22Rv1 (cell line): ENCODE data around the gene RRP15.
A peak's percentile ranks its signal among the peaks of the same experiment; 100 is the strongest.

Experiments used
- H3K27ac ChIP-seq: fragments of 450-650 bp; 2 replicates; pipeline ENCODE4 v1.5.1; 2017
- ZFX ChIP-seq: fragments of 450-650 bp; IDR thresholded peaks from 2 replicates; pipeline ENCODE4 v1.6.1; 2017; ENCODE audit warnings: antibody characterized with exemption, borderline replicate concordance
- TF ChIP-seq, protein P1 (sequence below): fragments of 450-650 bp; IDR thresholded peaks from 2 replicates; pipeline ENCODE4 v1.5.1; 2017; ENCODE audit warnings: mild to moderate bottlenecking

RRP15 gene

GRCh38 chr1:218341325-218341724 is 56.2 kb downstream of the RRP15 start:
- TF ChIP-seq, protein P1, sequence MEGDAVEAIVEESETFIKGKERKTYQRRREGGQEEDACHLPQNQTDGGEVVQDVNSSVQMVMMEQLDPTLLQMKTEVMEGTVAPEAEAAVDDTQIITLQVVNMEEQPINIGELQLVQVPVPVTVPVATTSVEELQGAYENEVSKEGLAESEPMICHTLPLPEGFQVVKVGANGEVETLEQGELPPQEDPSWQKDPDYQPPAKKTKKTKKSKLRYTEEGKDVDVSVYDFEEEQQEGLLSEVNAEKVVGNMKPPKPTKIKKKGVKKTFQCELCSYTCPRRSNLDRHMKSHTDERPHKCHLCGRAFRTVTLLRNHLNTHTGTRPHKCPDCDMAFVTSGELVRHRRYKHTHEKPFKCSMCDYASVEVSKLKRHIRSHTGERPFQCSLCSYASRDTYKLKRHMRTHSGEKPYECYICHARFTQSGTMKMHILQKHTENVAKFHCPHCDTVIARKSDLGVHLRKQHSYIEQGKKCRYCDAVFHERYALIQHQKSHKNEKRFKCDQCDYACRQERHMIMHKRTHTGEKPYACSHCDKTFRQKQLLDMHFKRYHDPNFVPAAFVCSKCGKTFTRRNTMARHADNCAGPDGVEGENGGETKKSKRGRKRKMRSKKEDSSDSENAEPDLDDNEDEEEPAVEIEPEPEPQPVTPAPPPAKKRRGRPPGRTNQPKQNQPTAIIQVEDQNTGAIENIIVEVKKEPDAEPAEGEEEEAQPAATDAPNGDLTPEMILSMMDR: no peak
- no peak for TF ChIP-seq ZFX
- no peak overlapping the region for H3K27ac ChIP-seq

DNA sequence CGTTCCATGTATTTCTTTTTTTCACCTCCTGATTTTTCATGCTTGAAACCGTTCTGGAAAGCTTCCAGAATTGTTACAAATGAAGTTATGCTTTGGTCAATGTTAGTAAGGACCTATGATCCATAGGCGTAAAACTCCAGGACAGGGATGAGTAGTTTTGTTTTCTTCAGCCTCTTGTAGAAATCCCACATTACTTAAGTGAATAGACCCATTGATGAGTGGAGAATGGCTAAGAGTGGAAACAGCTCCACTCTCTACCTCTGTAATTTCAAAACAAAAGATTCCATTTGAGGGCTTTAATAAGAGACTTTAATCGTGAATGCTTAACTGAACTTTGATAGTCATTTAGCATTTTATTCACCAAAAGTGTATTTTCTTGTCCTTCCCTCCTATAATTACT is 57.0 kb downstream of the RRP15 start:
- H3K27ac ChIP-seq: no peak overlapping the region

GRCh38 chr1:218344814-218345672 is 60.0 kb downstream of the RRP15 start, which contains the start of gene TGFB2:
TGFB2 (plus strand) TSS chr1:218345336; CDS start chr1:218346702, 1,366 bp downstream.
- peak within 1 kb of the TSS; percentile 38 for H3K27ac ChIP-seq

More for the DNA sequence above, 57.0 kb downstream of the RRP15 start:
- TF ChIP-seq, protein P1: no peak
- TF ChIP-seq ZFX: no peak

GRCh38 chr1:218345673-218346390 is 60.7 kb downstream of the RRP15 start:
- peak overlapping the region; percentile 38 for H3K27ac ChIP-seq
- TF ChIP-seq, protein P1: no peak
- TF ChIP-seq ZFX: no peak

More at GRCh38 chr1:218344814-218345672, 60.0 kb downstream of the RRP15 start, which contains the start of gene TGFB2:
- no peak for TF ChIP-seq ZFX
- TF ChIP-seq, protein P1: 0 out of 2 replicates have a peak, but pooled peaks have one; percentile 3

DNA sequence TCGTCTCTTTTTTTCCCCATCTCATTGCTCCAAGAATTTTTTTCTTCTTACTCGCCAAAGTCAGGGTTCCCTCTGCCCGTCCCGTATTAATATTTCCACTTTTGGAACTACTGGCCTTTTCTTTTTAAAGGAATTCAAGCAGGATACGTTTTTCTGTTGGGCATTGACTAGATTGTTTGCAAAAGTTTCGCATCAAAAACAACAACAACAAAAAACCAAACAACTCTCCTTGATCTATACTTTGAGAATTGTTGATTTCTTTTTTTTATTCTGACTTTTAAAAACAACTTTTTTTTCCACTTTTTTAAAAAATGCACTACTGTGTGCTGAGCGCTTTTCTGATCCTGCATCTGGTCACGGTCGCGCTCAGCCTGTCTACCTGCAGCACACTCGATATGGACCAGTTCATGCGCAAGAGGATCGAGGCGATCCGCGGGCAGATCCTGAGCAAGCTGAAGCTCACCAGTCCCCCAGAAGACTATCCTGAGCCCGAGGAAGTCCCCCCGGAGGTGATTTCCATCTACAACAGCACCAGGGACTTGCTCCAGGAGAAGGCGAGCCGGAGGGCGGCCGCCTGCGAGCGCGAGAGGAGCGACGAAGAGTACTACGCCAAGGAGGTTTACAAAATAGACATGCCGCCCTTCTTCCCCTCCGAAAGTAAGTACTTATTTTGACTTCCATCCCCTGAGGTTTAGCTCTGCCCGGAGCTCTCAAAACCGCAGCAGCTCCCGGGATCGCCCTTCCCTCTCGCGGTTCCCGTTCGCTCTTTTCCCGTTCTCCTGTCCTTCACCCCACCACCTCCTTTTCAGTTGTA is 61.5 kb downstream of the RRP15 start:
- H3K27ac ChIP-seq: no peak overlapping the region
- TF ChIP-seq, protein P1: no peak
- no peak for TF ChIP-seq ZFX

DNA sequence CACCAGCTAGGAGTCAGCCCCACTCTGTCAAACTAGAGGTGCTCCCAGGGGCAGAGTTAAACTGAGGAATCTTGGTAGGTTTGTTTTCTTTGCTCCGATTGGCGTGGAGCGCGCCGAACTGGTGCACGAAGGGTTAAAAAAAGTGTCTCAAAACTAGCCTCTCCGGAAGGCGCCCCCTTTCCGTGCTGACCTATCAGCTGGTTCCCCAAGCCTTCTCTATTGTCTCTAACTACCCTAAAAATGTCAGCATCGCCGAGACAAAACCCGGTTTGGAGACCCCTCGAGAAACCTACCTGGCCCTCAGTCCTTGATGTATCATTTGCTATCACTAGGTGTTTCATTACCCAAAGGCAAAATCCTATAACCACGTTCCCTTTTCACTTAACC is 62.2 kb downstream of the RRP15 start:
- TF ChIP-seq ZFX: no peak
- TF ChIP-seq, protein P1: no peak
- no peak overlapping the region for H3K27ac ChIP-seq
